Right lobe of liver (tissue), 6 donors: ENCODE results near the gene ANKRD11. TPM values are rescaled to one million over a fixed set of nuclear protein-coding genes. Genes with fewer than 3 reads are reported as not detected.
"Not testable (repeated sequence)": the region's sequence is repeated elsewhere in the genome, so short reads cannot be mapped to it uniquely, and the experiment has no call there.

Experiments
- ATAC-seq, 4 donors: fragments of 200-7000 bp; cut with Tn5 transposase; one replicate each; pipeline ENCODE4 v1.9.1; 2020; ENCODE audit warnings: mild to moderate bottlenecking in 4 of 4, moderate library complexity in 4 of 4
- DNase-seq, 3 donors: peaks; one replicate each; pipeline ENCODE4 v3.0.0-alpha.2; 2020
- H3K27ac ChIP-seq, 3 donors: fragments of 200-600 bp; one replicate each; pipeline ENCODE4 v1.8.0; 2022
- H3K27me3 ChIP-seq, 2 donors: fragments of 200-600 bp; one replicate each; pipeline ENCODE4 v1.8.0; 2022
- H3K36me3 ChIP-seq, 4 donors: fragments of 200-600 bp; sonication (generic) in 1 of 4; one replicate each; pipeline versions ENCODE4 v1.5.1 to v1.8.0; 2017 to 2022; ENCODE audit warnings: control low read depth in 1 of 4
- H3K4me1 ChIP-seq, 4 donors: fragments of 200-600 bp; sonication (generic) in 1 of 4; one replicate each; pipeline versions ENCODE4 v1.5.1 to v1.8.0; 2017 to 2022; ENCODE audit warnings: control low read depth in 1 of 4
- H3K4me3 ChIP-seq, 3 donors: fragments of 200-600 bp; one replicate each; pipeline ENCODE4 v1.8.0; 2022
- H3K9me3 ChIP-seq, 4 donors: fragments of 200-600 bp; sonication (generic) in 1 of 4; one replicate each; pipeline versions ENCODE4 v1.5.1 to v1.8.0; 2017 to 2022; ENCODE audit warnings: control low read depth in 1 of 4
- CTCF ChIP-seq, 4 donors: fragments of 200-600 bp in 3 of 4; fragments of 450-650 bp in 1 of 4; IDR thresholded peaks; one replicate each; pipeline versions ENCODE4 v1.5.1 to v1.8.0; 2016 to 2022; ENCODE audit warnings: antibody characterized with exemption in 4 of 4, mild to moderate bottlenecking in 2 of 4
- POLR2A ChIP-seq: fragments of 450-650 bp; IDR thresholded peaks from one replicate; pipeline ENCODE4 v1.6.1; 2017; ENCODE audit warnings: antibody characterized with exemption, mild to moderate bottlenecking
- WGBS: methylation state at CpG from one replicate; pipeline ENCODE4 v1.1.6; 2018; ENCODE audit warnings: low coverage, low lambda C conversion rate; ENCODE audit not compliant: insufficient coverage; ENCODE audit errors: missing lambda C conversion rate; 5-methylcytosine and 5-hydroxymethylcytosine counted together
- intact Hi-C, 2 donors: fragments of 100-400 bp; cut with DNase I; formaldehyde crosslinking; loops; one replicate each; pipeline versions ENCODE4 v1.11.2 to v1.14.1; 2022
- total RNA-seq, 6 experiments: library from RNA; depleted of rRNA in 2 of 6; stranded (reverse); fragments of >200 nt in 2 of 6; fragmentation: NEBNext Ultra II Directional in 3 of 6; extraction: Animal tissue kit (Norgen Biotek cat#: 25700) in 3 of 6; gene quantifications; one replicate each; pipeline versions ENCODE4 v1.1.0 to v1.2.4, GENCODE V29; 2016 to 2023
- donor health status: DM: no; HTN: yes; CAD: no.
- donor health status: DM: no; HTN: no; CAD: no.
- donor health status: DM: no; HTN: no; CAD: no.
- donor health status: DM: no; HTN: yes; CAD: no.
- donor health status: DM: no; HTN: yes; CAD: no.

Gene ANKRD11
- total RNA-seq, 6 experiments from 2014 or later = 26.2 to 65.8 (median 41.6) TPM

GRCh38 chr16:89365044-89365467 is 125.3 kb downstream of the ANKRD11 start:
- Histone ChIP-seq H3K4me1 (peaks cover 0 to 46% (median 9%) of the 10 kb centered on the region in 4 donors), H3K9me3 (no peaks in the 10 kb centered on the region), H3K4me3 (no peak overlapping the region), H3K27me3 (no peaks in the 10 kb centered on the region), H3K27ac (no peak overlapping the region), H3K36me3 (no peaks in the 10 kb centered on the region)
- peak in 1 of 4 donors; percentile 30 for ATAC-seq
- WGBS = 8% methylated on average over 2 of the region's 2 CpGs
- no peak for DNase-seq
- no peak for TF ChIP-seq POLR2A
- no peak for TF ChIP-seq CTCF (IDR thresholded peaks at IDR 0.05)
- intact Hi-C loops = no loop called here

- H3K27ac ChIP-seq = peak overlapping the region in 1 of 3 donors; percentile 24
- H3K36me3 ChIP-seq = no peaks in the 10 kb centered on the region
- no peaks in the 10 kb centered on the region for H3K27me3 ChIP-seq
- WGBS = 47% methylated on average over 8 of the region's 8 CpGs
- no peaks in the 10 kb centered on the region for H3K9me3 ChIP-seq
- DNase-seq (peak in 2 of 3 donors; percentile 55 to 65), ATAC-seq (peak; percentile 61 to 79 (median 70))
- peaks cover 0 to 46% (median 9%) of the 10 kb centered on the region in 4 donors for H3K4me1 ChIP-seq
- intact Hi-C loops = no loop called here
- TF ChIP-seq CTCF (IDR thresholded peaks at IDR 0.05) = no peak
- TF ChIP-seq POLR2A = no peak
- no peak overlapping the region for H3K4me3 ChIP-seq
Measured at GRCh38 chr16:89364606-89365005, 125.8 kb downstream of the ANKRD11 start.

- no peaks in the 10 kb centered on the region for H3K27me3 ChIP-seq
- ATAC-seq = peak; percentile 19 to 58 (median 37)
- H3K27ac ChIP-seq = peak overlapping the region in 1 of 3 donors; percentile 24
- H3K4me3 ChIP-seq = no peak overlapping the region
- peak in 1 of 3 donors; percentile 47 for DNase-seq
- TF ChIP-seq POLR2A (no peak), CTCF (IDR thresholded peaks at IDR 0.05) (no peak)
- 33% methylated on average over 11 of the region's 12 CpGs for WGBS
- H3K4me1 ChIP-seq = peaks cover 0 to 54% (median 9%) of the 10 kb centered on the region in 4 donors
- no peaks in the 10 kb centered on the region for H3K9me3 ChIP-seq
- intact Hi-C loops = no loop called here
- H3K36me3 ChIP-seq = no peaks in the 10 kb centered on the region
Measured at GRCh38 chr16:89363621-89364393, 126.6 kb downstream of the ANKRD11 start.

GRCh38 chr16:89362540-89363223 is 127.7 kb downstream of the ANKRD11 start:
- H3K4me1 ChIP-seq = peaks cover 0 to 65% (median 12%) of the 10 kb centered on the region in 4 donors
- H3K4me3 ChIP-seq, H3K9me3 ChIP-seq, H3K27me3 ChIP-seq, ATAC-seq, DNase-seq, H3K36me3 ChIP-seq, intact Hi-C loops, H3K27ac ChIP-seq: not testable (repeated sequence)
- WGBS = 73% methylated on average over 10 of the region's 14 CpGs
